Stimulated activated CD4-positive, alpha-beta T cell treated with anti-CD3 and anti-CD28 coated beads, Interleukin-1b, Interleukin-23, amount 100 ng/mL, for 1 hour (primary cell): Measurements from ENCODE around the gene DGAT2.

Experiments
- DNase-seq, 2 donors: peaks; one replicate each; pipeline ENCODE4 v3.0.0-alpha.2; 2020; ENCODE audit warnings: low read depth in 2 of 2

DGAT2 gene

DNA sequence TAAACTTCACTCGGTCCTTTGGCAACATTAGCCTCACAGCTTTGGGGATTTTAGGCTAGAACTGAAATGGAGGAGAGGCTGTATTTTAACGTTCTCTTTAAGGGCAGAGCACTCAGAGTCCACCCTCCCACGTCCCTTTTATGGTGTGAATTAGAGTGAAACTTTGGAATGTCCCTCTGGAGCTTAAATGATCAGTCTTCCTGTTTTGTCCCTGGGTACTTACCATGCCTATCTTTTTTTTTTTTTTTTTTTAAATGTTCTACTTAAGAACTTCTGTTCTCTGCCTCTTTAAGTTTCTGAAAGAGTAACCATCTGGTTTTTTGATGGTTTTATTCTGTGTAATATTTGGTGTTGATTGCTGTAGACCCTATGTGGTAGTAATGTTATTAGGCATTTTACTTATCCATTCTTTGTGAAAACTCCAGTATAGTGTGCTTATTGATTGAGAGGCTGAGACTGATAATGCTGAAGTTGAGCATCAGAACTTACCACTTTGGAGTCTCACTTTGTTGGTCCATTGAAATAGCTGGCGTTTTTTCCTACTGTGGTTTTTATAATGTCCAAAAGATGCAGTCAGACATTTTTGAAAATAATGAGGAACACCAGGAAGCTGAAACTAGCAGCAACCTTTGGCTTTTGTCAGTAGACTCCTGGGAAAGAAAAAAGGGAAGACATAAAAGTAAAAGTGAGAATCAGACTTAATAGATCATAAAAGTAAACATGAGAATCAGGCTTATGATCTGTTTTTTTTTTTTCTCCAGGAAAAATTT lies 58.1 kb downstream of the DGAT2 start:
- DNase-seq: no peak

GRCh38 chr11:75827562-75827961 lies 59.0 kb downstream of the DGAT2 start:
- DNase-seq: no peak

DNA sequence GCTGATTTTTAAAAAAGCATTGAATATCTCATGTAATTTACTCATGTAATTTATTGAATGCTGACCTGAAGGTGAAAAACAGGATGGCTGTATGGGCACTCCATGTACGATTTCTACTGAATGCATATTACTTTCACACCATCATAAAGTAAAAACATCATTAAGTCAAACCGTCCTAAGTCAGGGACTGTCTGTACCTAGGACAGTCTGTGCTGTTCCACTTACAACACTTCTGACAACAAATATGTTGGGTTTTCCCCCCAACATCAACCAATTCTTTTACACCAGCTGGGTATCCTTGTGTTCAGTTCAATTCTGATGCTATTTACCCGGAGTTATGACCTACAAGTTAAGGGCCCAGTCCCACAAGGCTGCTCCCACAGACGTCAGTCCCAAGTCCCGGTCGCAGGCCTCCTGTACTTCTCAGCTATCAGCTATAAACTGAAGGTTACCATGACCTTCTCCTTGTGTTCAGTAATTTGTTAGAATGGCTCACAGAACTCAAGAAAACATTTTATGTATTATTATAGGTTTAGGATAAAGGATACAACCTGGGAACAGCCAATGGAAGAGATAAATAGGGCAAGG lies 63.4 kb downstream of the DGAT2 start:
- DNase-seq: no peak

GRCh38 chr11:75834728-75835127 lies 66.2 kb downstream of the DGAT2 start:
- no peak for DNase-seq

- DNase-seq: no peak
These were observed 67.8 kb downstream of the DGAT2 start for GRCh38 chr11:75836417-75836816.

DNA sequence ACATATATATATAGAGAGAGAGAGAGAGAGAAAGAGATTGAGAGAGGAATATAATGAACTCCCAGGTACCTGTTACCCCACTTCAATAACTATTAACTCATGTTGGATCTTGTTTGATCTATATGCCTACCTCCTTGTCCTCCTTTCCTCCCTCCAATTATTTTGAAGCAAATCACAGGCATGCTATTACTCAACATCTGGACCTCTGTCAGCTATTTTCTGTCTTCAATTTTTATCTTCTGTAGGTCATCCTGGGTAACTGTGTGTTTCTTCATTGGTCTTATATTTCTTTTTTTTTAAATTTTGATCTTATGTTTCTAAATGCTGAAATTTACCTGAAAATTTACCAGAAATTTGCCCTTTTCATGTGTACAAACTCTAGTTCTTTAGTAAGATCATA lies 71.3 kb downstream of the DGAT2 start:
- no peak for DNase-seq

- DNase-seq: no peak
These were observed 71.9 kb downstream of the DGAT2 start for GRCh38 chr11:75840522-75840921.

DNA sequence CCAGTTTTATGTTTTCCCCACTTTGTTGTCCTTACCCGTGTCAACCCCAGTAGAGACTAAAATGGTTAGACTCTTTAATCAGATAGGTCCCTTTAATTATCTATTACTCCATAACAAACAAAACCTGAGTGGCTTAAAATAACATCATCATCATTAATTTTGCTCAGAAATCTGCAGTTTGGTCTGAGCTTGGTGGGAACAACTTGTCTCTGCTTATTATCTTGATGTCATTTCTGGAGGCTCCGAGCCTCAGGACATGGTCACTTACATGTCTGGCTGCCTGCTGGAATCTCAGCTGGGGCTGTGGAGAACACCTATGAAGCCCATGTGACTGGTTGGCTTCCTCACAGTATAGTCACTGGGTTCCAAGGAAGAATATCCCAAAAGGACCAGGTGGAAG lies 73.2 kb downstream of the DGAT2 start:
- DNase-seq: no peak

DNA sequence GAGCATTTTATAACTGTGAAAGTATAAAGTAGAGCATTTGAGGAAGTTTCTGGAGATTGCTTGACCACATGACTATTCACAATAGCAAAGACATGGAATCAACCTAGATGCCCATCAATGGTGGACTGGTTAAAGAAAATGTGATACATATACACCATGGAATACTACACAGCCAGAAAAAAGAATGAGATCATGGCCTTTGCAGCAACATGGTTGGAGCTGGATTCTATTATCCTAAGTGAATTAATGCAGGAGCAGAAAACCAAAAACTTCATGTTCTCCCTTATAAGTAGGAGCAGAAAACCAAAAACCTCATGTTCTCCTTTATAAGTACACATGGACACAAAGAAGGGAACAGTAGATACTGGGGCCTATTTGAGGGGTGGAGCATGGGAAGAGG lies 76.7 kb downstream of the DGAT2 start:
- no peak for DNase-seq

DNA sequence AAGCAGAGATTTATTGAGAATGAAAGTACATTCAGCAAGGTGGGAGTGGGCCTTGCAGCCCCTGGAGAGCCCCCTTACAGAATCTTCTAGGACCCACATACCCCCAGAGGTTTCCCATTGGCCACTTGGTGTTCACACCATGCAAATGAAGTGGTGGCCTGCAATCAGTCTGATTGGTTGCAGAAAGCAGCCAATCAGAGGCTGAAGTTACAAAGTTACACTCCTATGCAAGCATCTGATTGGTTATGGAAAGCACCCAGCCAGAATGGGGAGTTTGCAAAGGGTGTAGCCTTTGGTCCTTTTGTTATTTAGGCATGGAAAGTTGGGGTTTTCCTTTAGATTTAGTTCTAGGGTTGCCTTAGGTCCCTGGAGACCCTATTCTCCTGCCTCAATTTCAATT lies 81.3 kb downstream of the DGAT2 start:
- no peak for DNase-seq

DNA sequence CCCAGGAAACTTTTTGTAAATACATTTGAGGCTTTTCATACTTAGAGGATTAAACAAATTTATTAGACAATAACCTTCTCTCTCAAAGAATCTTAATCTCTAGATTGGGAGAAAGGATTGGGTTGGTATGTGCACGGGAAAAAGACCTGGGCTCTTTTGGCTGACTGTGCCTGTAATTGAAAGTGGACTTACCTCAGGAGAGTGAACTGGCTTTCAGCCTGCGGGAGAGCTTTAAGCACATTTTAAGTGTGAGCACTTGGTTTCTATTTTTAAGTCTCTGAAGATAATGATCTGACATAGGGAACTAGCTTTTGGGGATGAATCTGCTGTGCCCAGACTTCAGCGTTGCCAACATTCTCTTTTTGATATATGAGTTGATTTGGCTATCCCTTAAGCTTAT lies 82.2 kb downstream of the DGAT2 start:
- DNase-seq: no peak
